HepG2 (cell line): Measurements from ENCODE around the gene NECTIN2. TPM values are rescaled to one million over a fixed set of nuclear protein-coding genes. Genes with fewer than 3 reads are reported as not detected.

Source experiments
- CCDC6 ChIP-seq: sonication (generic); formaldehyde crosslinking; IDR thresholded peaks from 2 replicates; pipeline ENCODE4 v1.8.1; 2022; ENCODE audit warnings: mild to moderate bottlenecking, missing genetic modification reagents, moderate library complexity
- DNMT3B ChIP-seq: conservative IDR thresholded peaks from 2 replicates; pipeline ENCODE4 v1.6.1; 2016; ENCODE audit warnings: missing biosample characterization, control low read depth
- HBP1 ChIP-seq: IDR thresholded peaks from 2 replicates; pipeline ENCODE4 v1.6.1; 2016; ENCODE audit warnings: low read depth, control low read depth
- JUND ChIP-seq: sonication (generic); formaldehyde crosslinking; IDR thresholded peaks from 2 replicates; pipeline ENCODE4 v1.8.0; 2022; ENCODE audit warnings: mild to moderate bottlenecking, missing genetic modification reagents
- KLF15 ChIP-seq: sonication (generic); formaldehyde crosslinking; IDR thresholded peaks from 2 replicates; pipeline ENCODE4 v1.8.1; 2023; ENCODE audit warnings: borderline replicate concordance, mild to moderate bottlenecking, inconsistent platforms, missing genetic modification reagents, mixed read lengths
- NR1H2 ChIP-seq: sonication (generic); formaldehyde crosslinking; IDR thresholded peaks from 2 replicates; pipeline ENCODE4 v1.8.1; 2022; ENCODE audit warnings: low read depth, missing genetic modification reagents, borderline replicate concordance
- SMYD3 ChIP-seq: sonication (generic); formaldehyde crosslinking; IDR thresholded peaks from 2 replicates; pipeline ENCODE4 v1.8.1; 2023; ENCODE audit warnings: mild to moderate bottlenecking, missing genetic modification reagents
- SP4 ChIP-seq: sonication (generic); formaldehyde crosslinking; IDR thresholded peaks from 2 replicates; pipeline ENCODE4 v1.8.1; 2023; ENCODE audit warnings: mild to moderate bottlenecking, missing genetic modification reagents
- TCF7 ChIP-seq: sonication (generic); IDR thresholded peaks from 2 replicates; pipeline ENCODE4 v1.6.1; 2016; ENCODE audit warnings: antibody characterized with exemption, low read depth
- ZBTB21 ChIP-seq: sonication (generic); formaldehyde crosslinking; IDR thresholded peaks from 2 replicates; pipeline ENCODE4 v1.4.0; 2020; ENCODE audit warnings: missing genetic modification reagents
- ZBTB39 ChIP-seq: sonication (generic); formaldehyde crosslinking; IDR thresholded peaks from 2 replicates; pipeline ENCODE4 v1.5.0; 2020; ENCODE audit warnings: missing genetic modification reagents
- ZNF234 ChIP-seq: sonication (generic); formaldehyde crosslinking; conservative IDR thresholded peaks from 2 replicates; pipeline ENCODE4 v1.5.1; 2020; ENCODE audit warnings: mild to moderate bottlenecking, missing genetic modification reagents
- ZNF646 ChIP-seq: sonication (generic); formaldehyde crosslinking; IDR thresholded peaks from 2 replicates; pipeline ENCODE4 v1.9.0; 2021; ENCODE audit warnings: mild to moderate bottlenecking, missing genetic modification reagents
- polyA plus RNA-seq, 8 experiments: library from polyadenylated mRNA; depleted of rRNA in 3 of 8; stranded (reverse) in 7 of 8; unstranded in 1 of 8; fragments of >200 nt; fragmentation: Illumina TruSeq in 4 of 8; extraction: Trizol in 4 of 8; gene quantifications; 2 replicates each; pipeline versions ENCODE4 v1.2.1 to v1.2.3, GENCODE V29; 2011 to 2016; ENCODE audit warnings: low read depth in 4 of 8, missing spikeins in 1 of 8, mixed read lengths in 1 of 8; ENCODE audit not compliant: insufficient read depth in 1 of 8
- total RNA-seq, 5 experiments: library from RNA; depleted of rRNA; stranded (reverse); fragments of >200 nt; fragmentation: Illumina TruSeq; extraction: Trizol; gene quantifications; 2 replicates each; pipeline ENCODE4 v1.2.3, GENCODE V29; 2016; ENCODE audit warnings: low read depth in 1 of 5
- TF ChIP-seq, protein P1 (sequence below): sonication (generic); formaldehyde crosslinking; IDR thresholded peaks from 2 replicates; pipeline ENCODE4 v1.4.0; 2020; ENCODE audit warnings: mild to moderate bottlenecking, missing genetic modification reagents
- TF ChIP-seq, protein P2 (sequence below): sonication (generic); formaldehyde crosslinking; IDR thresholded peaks from 2 replicates; pipeline ENCODE4 v1.4.0; 2020; ENCODE audit warnings: missing genetic modification reagents

NECTIN2 gene
- total and polyA plus RNA-seq, 2 of the 13 experiments (the other 11 are each of a cell fraction or from before 2014, with no cell fraction given): 75.4 to 114 TPM

GRCh38 chr19:44924243-44924725 lies 78.2 kb downstream of the NECTIN2 start (continued):
- TF ChIP-seq ZBTB39 (CRISPR knock-in tag): peak; percentile 86
- peak; percentile 78; the same call in 1 of the 2 replicates for TF ChIP-seq CCDC6 (CRISPR knock-in tag)
- TF ChIP-seq HBP1 (CRISPR knock-in tag): peak; percentile 61; the same call in 1 of the 2 replicates
- TF ChIP-seq, protein P1, sequence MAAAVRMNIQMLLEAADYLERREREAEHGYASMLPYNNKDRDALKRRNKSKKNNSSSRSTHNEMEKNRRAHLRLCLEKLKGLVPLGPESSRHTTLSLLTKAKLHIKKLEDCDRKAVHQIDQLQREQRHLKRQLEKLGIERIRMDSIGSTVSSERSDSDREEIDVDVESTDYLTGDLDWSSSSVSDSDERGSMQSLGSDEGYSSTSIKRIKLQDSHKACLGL (CRISPR knock-in tag): no peak; the same call in 1 of the 2 replicates
- TF ChIP-seq TCF7: peak; percentile 92
- no peak for TF ChIP-seq ZNF234 (CRISPR knock-in tag)
- TF ChIP-seq, protein P2, sequence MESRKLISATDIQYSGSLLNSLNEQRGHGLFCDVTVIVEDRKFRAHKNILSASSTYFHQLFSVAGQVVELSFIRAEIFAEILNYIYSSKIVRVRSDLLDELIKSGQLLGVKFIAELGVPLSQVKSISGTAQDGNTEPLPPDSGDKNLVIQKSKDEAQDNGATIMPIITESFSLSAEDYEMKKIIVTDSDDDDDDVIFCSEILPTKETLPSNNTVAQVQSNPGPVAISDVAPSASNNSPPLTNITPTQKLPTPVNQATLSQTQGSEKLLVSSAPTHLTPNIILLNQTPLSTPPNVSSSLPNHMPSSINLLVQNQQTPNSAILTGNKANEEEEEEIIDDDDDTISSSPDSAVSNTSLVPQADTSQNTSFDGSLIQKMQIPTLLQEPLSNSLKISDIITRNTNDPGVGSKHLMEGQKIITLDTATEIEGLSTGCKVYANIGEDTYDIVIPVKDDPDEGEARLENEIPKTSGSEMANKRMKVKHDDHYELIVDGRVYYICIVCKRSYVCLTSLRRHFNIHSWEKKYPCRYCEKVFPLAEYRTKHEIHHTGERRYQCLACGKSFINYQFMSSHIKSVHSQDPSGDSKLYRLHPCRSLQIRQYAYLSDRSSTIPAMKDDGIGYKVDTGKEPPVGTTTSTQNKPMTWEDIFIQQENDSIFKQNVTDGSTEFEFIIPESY (CRISPR knock-in tag): peak; percentile 89; the same call in 1 of the 2 replicates
- peak; percentile 96 for TF ChIP-seq JUND (CRISPR knock-in tag)
- TF ChIP-seq SP4 (CRISPR knock-in tag): no peak
- no peak for TF ChIP-seq ZNF646 (CRISPR knock-in tag)
- 0 out of 2 replicates have a peak, but pooled peaks have one; percentile 71 for TF ChIP-seq DNMT3B (CRISPR knock-in tag)
- no peak for TF ChIP-seq SMYD3 (CRISPR knock-in tag)
- TF ChIP-seq NR1H2 (CRISPR knock-in tag): peak; percentile 99
- no peak for TF ChIP-seq KLF15
- peak; percentile 62; the same call in 1 of the 2 replicates for TF ChIP-seq ZBTB21 (CRISPR knock-in tag)
